ENCODE results near the gene EMC8.

The EMC8 gene

DNA sequence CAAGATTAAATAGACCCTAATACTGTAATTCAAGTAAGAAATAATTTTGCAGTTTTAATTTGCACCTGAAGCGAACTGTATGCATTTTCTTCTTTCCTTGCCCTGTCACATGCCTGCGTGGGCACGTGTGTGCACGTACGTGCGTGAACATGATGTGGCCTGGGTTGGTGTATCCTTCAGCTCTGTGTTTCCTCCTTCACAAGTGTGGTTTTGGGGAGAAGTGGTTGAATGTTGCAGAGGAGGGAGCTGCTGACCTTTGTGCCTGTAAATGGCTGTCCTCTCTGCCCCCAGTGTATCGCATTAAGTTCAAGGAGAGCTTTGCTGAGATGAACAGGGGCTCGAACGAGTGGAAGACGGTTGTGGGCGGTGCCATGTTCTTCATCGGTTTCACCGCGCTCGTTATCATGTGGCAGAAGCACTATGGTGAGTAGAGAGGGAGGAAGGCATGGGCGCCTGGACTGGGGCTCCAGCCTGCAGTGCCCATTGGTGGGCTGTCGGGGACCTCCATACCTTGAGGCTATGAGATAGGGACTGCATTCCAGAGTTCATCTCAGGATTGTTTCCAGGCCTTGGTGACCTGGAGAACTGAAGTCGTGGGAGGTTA, 6.2 kb upstream of the EMC8 start:
- no peak for TF ChIP-seq JUND (IDR thresholded peaks at IDR 0.05; ENCODE audit: low read depth)
- in situ Hi-C loops (cut with HindIII; ENCODE audit: low pct_unique_long_range_greater_than_20kb, low sequenced_read_pairs): no loop called here
- DNase-seq (ENCODE audit: low read depth in 1 of 2, low spot score in 1 of 2): no peak

DNA sequence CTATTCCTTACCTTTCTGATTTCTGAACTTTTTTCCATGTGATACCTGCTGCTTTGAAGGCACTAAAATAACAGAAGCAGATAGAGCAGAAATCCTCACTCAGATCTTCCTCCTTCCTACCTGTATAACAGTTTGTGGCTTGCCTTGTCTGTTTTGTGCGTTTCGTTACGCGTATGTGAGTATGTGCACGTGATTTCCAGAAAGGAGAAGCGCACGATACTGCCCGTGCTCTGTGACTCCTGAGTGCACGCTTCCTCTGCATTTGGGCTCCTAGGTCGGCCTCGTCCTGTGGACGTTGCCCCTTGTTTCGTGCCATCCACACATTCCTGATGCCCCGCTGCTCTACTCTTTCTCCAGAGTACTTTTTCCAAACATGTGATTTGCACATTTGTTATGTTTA, 4.2 kb upstream of the EMC8 start:
- TF ChIP-seq JUND (IDR thresholded peaks at IDR 0.05; ENCODE audit: low read depth): no peak
- in situ Hi-C loops (cut with HindIII; ENCODE audit: low pct_unique_long_range_greater_than_20kb, low sequenced_read_pairs): no loop called here
- DNase-seq (ENCODE audit: low read depth in 1 of 2, low spot score in 1 of 2): no peak

DNA sequence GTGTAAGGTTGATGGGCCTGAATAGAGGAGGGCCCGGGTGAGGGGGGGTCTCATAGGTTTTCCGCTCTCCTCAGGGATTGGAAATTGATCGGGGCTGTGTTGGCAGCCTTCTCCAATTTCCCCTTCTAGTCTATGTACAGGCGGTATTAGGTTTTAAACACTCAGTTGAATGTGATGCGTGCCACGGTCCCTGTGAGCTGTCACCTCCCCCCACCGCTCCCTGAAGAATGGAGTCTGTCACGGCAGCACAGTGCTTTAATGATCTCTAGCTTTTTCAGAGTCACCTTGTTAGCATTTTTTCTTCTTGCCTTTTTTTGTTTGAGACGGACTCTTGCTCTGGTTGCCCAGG, 951 bp upstream of the EMC8 start:
- in situ Hi-C loops (cut with HindIII; ENCODE audit: low pct_unique_long_range_greater_than_20kb, low sequenced_read_pairs): no loop called here
- no peak for TF ChIP-seq JUND (IDR thresholded peaks at IDR 0.05; ENCODE audit: low read depth)
- no peak for DNase-seq (ENCODE audit: low read depth in 1 of 2, low spot score in 1 of 2)

DNA sequence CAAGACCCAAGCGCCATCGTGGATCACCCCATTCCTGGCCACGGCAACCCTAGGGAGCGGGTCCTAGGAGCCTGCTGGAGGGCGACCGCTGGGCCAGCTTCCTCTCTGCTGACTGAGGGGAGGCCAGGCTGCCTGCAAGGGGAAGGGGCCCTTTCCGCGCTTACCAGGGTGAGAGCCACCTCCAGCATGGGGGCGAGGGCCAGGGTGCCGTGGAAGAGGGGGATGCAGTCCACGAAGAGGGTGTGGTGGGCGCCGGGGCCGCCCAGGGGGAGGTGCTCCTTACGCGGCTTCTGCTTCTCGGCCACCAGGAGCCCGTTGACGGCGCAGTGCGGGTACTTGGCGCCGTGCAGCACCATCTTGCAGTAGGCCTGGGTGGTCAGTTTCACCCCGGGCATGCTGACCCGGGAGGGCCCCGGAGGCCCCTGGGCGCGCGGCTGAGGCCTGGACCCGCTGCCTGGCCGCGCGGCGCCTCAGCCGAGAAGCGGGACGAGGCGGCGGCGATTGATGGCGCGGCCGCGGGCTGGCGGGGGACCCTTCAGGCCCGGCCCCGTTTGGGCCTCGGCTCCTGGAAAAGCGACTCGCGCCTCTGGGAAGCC, 345 bp downstream of the EMC8 start:
- in situ Hi-C loops (cut with HindIII; ENCODE audit: low pct_unique_long_range_greater_than_20kb, low sequenced_read_pairs): no loop called here
- no peak for DNase-seq (ENCODE audit: low read depth in 1 of 2, low spot score in 1 of 2)
- TF ChIP-seq JUND (IDR thresholded peaks at IDR 0.05; ENCODE audit: low read depth): no peak

DNA sequence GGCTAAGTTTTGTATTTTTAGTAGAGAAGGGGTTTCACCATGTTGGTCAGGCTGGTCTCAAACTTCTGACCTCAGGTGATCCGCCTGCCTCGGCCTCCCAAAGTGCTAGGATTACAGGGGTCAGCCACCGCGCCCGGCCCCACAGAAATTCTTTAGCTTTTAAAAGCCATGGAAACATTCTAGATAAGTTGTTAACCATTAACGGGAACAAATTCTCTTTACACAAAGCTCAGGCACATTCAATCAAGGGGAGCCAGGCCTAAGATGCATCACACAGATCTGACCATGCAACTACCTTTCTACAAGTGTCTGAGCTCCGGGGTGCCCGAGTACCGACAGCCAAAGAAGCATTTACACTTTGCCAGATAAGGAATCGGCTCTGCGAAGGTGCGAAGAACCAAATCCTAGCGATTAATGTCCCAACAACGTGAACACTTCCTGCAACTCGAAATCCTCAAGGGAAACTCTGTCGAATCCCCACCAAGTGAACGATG, 1.0 kb downstream of the EMC8 start:
- no peak for TF ChIP-seq JUND (IDR thresholded peaks at IDR 0.05; ENCODE audit: low read depth)
- DNase-seq (ENCODE audit: low read depth in 1 of 2, low spot score in 1 of 2): no peak
- in situ Hi-C loops (cut with HindIII; ENCODE audit: low pct_unique_long_range_greater_than_20kb, low sequenced_read_pairs): no loop called here

DNA sequence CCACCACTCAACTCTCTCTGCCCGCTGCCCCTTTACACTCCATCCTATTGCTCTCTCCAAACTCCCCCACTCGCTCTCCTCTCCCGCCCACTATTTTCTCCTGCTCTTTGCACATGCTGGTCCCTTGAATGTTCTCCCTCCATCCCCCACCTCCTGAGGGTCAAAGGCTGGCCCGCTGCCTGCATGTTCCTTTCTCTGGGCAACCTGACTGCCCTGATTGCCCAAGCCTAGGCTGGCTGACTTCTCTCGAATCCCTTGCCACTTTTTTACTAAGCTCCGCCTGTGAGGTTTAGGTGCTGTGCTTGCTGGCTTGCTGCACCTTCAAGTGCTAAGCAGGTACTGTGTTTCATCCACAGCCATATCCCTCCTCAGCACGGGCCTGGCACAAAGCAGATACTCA, 2.7 kb downstream of the EMC8 start:
- no peak for DNase-seq (ENCODE audit: low read depth in 1 of 2, low spot score in 1 of 2)
- in situ Hi-C loops (cut with HindIII; ENCODE audit: low pct_unique_long_range_greater_than_20kb, low sequenced_read_pairs): no loop called here
- no peak for TF ChIP-seq JUND (IDR thresholded peaks at IDR 0.05; ENCODE audit: low read depth)

DNA sequence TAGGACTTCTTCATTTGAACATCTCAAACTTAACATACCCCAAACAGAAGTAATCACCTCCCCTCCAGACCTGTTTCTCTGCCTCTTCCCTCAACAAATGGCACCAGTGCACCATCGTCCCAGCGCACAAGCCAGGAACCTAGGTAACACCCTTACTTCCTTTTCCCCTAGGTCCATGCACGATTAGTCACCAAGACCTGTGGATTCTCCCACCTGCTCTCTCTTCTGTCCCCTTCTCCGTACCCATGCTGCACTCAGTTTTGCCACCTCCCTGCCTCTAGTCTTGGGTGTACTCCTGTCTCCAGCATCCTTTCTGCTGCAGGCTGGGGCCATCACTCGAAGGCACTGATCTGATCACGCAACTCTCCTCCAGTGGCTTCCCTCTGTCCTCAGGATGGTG, 3.2 kb downstream of the EMC8 start:
- TF ChIP-seq JUND (IDR thresholded peaks at IDR 0.05; ENCODE audit: low read depth): no peak
- no peak for DNase-seq (ENCODE audit: low read depth in 1 of 2, low spot score in 1 of 2)
- in situ Hi-C loops (cut with HindIII; ENCODE audit: low pct_unique_long_range_greater_than_20kb, low sequenced_read_pairs): no loop called here

DNA sequence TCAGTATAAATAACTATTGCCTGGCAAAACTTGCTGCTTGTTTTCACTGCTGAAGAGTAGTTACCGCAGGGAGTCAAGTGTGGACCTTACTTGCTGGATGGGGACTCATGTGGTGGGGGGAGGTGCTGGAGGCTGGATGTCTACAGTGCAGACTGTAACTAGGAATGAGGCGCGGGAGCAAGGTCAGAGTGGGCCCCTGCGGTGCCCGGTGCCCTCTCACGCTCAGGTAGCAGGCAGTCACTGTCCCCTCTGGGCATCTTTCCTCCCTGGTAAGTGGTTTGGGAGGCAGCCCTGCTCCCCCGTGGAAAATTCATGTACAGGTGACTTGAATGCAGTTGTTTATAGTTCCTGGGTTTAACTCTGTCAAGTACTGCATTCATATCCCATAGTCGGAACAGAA, 4.6 kb downstream of the EMC8 start:
- no peak for TF ChIP-seq JUND (IDR thresholded peaks at IDR 0.05; ENCODE audit: low read depth)
- in situ Hi-C loops (cut with HindIII; ENCODE audit: low pct_unique_long_range_greater_than_20kb, low sequenced_read_pairs): no loop called here
- no peak for DNase-seq (ENCODE audit: low read depth in 1 of 2, low spot score in 1 of 2)

DNA sequence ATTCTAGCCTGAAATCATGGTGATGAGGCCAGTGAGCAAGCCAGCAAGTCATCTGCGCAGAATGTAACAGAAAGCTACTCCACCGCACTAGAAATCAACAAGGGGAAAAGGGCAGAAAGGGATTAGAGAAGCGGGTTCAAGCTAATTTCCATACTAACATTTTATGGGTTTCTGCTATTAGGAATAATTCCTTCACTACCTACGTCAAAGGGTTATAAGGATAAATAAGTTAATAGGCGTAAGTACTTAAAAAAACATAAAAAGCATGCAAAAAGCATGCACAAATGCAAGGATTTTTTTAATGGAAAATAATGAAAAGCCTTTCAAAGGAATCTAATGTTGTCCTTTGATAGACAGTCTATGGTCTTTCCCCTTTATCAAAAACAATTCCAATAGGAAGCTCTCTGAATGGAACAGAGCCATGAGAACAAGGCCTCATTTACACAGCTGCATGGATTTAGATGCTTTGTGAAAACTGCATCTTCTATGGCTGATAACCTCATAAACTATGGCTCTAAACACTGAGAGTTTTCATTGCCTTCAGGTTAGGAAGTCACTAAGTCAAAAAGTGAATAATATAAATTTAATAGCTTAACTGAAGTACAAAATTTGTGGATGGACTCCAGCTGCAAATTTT, 5.6 kb downstream of the EMC8 start:
- in situ Hi-C loops (cut with HindIII; ENCODE audit: low pct_unique_long_range_greater_than_20kb, low sequenced_read_pairs): no loop called here
- DNase-seq (ENCODE audit: low read depth in 1 of 2, low spot score in 1 of 2): no peak
- TF ChIP-seq JUND (IDR thresholded peaks at IDR 0.05; ENCODE audit: low read depth): no peak

DNA sequence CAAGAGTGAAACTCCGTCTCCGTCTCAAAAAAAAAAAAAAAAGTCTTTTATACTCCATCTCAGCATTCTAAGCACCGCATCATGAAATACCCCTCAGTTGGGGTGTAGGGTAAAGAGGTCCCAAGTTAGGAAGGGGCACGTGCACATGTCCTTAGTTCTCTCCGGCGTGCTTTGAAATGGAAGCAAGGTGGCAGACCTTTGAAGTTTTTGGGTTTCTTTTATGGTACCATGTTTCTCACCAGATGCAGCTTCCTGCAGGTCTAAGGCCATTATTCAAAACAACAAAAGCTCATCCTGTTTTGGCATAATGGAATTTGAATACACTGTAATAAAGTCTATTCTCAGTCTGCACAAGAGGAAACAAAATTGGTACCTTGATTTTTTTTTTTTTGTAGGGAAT, 9.6 kb downstream of the EMC8 start:
- in situ Hi-C loops (cut with HindIII; ENCODE audit: low pct_unique_long_range_greater_than_20kb, low sequenced_read_pairs): no loop called here
- no peak for DNase-seq (ENCODE audit: low read depth in 1 of 2, low spot score in 1 of 2)
- TF ChIP-seq JUND (IDR thresholded peaks at IDR 0.05; ENCODE audit: low read depth): no peak

DNA sequence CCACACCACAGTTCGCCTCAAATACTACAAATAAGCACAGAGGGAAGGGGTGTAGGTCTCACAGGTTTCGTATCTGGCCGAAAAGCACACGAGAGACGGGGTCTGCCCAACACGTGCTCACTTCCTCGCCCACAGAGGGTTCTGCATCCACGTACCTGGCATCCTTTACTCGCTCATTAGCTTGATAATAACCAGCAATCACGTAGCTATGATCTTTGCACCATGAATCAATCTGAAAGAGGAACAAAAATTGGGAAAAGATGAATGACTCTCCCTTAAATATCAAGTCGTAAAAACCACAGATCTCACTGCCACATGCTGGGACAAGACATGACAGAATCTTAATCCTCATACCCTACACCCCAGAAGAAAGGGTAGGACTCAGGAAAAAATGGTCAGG, 10.5 kb downstream of the EMC8 start:
- no peak for DNase-seq (ENCODE audit: low read depth in 1 of 2, low spot score in 1 of 2)
- no peak for TF ChIP-seq JUND (IDR thresholded peaks at IDR 0.05; ENCODE audit: low read depth)
- in situ Hi-C loops (cut with HindIII; ENCODE audit: low pct_unique_long_range_greater_than_20kb, low sequenced_read_pairs): no loop called here

DNA sequence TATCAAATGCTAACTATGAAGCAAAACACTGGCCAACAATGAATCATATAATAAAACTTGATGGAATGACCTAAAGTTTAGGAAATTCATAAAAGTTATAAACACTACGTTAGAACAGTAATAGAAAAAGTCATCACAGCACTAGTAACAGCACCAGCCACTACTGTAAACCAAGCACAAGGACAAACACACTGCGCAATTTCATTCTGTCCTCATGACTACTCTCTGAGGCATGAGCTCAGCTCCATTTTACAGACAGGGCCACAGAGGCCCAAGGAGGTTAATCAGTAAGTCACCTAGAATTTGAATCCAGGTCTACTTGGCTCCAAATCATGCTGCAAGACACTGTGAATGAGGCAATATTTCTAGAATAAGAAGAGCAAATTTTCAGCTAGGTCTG, 13.4 kb downstream of the EMC8 start:
- DNase-seq (ENCODE audit: low read depth in 1 of 2, low spot score in 1 of 2): no peak
- no peak for TF ChIP-seq JUND (IDR thresholded peaks at IDR 0.05; ENCODE audit: low read depth)
- in situ Hi-C loops (cut with HindIII; ENCODE audit: low pct_unique_long_range_greater_than_20kb, low sequenced_read_pairs): no loop called here

DNA sequence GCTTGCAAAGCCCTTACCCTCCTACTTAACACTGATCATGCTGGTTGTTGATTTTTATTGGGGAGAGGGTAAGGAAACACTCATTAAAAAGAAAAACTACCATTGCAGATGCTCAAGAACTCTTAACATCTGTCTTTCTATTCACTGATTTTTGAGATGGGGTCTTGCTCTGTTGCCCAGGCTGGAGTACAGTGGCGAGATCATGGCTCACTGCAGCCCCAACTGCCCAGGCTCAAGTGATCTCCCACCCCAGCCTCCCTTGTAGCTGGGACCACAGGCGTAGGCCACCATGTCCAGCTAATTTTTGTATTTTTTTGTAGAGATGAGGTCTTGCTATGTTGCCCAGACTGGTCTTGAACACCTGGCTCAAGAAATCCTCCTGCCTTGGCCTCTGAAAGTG, 14.5 kb downstream of the EMC8 start:
- in situ Hi-C loops (cut with HindIII; ENCODE audit: low pct_unique_long_range_greater_than_20kb, low sequenced_read_pairs): no loop called here

More for the DNA sequence above, 14.5 kb downstream of the EMC8 start:
- no peak for DNase-seq (ENCODE audit: low read depth in 1 of 2, low spot score in 1 of 2)
- no peak for TF ChIP-seq JUND (IDR thresholded peaks at IDR 0.05; ENCODE audit: low read depth)

Data from T47D (cell line).